Suppressor macrophage (primary cell): ENCODE results near the gene ETF1.

Experiments
- DNase-seq, 4 experiments: peaks; one replicate each; pipeline ENCODE4 v3.0.0-alpha.2; 2020 to 2022

Gene ETF1

DNA sequence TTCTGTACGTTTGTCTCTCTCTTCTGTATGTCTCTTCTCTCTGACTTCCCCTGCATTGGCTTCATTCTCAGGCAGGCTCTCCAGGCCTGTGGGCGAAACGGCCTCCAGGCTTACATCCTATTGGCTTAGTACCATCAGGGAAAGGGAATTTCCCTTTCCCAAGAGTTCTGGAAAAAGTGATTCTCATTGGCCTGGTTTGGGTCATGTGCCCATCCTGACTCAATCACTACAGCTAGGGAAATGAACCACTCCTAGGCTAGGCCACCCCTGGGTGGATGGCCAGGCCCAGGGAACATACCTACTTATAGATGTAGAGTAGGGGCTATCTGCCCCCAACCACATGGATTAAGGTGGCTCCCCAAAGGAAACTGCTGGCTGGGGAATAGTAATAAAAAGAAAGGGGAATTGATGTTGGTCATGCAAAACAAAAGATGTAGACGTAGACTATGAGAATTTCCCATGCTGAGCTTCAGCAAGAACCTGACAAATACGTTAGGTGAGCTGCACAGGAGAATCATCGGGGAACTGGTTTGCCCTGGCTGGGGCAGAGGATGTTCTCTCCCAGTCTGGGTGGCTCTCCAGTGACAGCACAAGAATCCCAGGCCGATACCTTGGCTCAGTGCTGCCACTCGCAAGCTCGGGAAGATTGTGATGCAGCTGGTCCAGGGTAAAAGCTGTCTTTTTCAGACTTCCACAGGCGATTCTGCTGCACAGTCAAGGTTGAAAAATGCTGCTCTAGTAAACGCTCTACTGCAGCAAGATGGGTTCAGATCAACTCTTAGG is 81.5 kb downstream of the ETF1 start:
- peak; percentile 64 to 83 (median 72) for DNase-seq

GRCh38 chr5:138460032-138460693 is 82.9 kb downstream of the ETF1 start:
- no peak for DNase-seq

DNA sequence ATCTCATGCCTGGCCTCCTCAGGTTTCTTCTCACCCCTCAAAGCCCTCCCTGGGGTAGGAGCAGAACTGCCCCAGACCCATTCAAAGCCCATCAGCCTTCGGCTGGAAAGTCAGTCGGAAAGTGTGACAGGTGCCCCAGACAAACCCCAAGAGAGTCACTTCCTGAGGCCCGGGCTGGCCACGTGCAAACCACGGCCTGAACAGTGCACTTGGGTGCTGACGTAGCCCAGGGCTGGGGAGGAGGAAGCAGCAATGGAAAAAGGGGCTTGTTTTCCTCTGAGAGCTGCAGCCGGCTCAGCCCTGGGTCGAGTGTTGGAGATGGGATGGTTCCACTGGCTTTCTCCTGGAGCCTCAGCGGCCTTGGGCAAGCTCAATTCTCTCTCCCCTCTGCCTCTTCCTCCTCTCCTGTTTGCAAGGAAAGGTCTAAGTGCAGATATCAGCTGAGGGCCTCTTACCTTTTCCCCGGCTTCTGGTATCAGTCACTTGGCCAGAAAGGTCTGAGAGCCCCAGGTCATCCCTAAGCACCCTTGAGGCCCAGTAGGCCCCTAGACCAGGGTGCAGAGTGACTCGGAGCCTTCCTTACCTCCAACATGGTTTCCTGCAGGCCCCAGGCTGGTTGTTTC is 83.6 kb downstream of the ETF1 start:
- peak; percentile 80 to 88 (median 84) for DNase-seq

- no peak for DNase-seq
These were observed 84.2 kb downstream of the ETF1 start for GRCh38 chr5:138458856-138459255.

- no peak for DNase-seq
These were observed 84.7 kb downstream of the ETF1 start for GRCh38 chr5:138458384-138458783.

DNA sequence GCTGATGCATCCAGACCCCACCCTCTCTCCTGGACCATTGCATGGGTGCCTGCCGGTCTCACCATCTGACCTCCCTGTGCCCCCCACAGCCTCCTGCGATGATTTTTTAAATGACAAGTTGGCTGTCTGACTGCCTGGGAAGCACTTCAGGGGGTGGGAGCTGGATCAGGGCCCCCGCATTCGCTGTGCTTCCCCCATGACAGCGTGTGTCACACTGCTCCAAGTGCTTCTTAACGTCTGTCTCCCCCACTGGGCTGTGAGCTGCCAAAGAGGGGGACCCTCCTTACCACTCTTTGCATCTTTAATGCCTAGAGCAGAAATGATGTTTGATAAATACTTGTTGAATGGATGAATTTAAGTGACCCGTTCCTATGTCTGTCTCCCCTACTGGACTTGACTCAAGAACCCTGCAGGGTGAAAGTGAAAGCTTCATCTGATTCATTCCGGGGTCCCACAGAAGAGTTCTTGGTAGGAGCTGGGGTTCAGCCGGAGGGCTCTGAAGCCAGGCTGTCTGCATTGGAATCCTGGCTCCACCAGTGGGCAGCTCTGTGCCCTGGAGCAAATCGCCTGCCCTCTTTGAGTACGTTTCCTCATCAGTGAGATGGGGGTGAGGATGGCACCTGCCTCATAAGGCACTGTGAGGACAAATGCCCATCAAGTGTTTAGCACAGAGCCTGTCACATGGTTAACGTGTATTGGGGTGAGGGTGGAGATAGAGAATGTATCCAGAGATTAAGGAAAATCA is 85.3 kb downstream of the ETF1 start:
- DNase-seq: peak in 1 of 4 experiments; percentile 18
